Activated CD8-positive, alpha-beta memory T cell treated with anti-CD3 and anti-CD28 coated beads for 1 hour (primary cell): ENCODE results near the gene FH.

Experiments
- DNase-seq, 2 donors: peaks; one replicate each; pipeline ENCODE4 v3.0.0-alpha.2; 2020; ENCODE audit warnings: low read depth in 1 of 2; ENCODE audit errors: extremely low read depth in 1 of 2

Gene FH

DNA sequence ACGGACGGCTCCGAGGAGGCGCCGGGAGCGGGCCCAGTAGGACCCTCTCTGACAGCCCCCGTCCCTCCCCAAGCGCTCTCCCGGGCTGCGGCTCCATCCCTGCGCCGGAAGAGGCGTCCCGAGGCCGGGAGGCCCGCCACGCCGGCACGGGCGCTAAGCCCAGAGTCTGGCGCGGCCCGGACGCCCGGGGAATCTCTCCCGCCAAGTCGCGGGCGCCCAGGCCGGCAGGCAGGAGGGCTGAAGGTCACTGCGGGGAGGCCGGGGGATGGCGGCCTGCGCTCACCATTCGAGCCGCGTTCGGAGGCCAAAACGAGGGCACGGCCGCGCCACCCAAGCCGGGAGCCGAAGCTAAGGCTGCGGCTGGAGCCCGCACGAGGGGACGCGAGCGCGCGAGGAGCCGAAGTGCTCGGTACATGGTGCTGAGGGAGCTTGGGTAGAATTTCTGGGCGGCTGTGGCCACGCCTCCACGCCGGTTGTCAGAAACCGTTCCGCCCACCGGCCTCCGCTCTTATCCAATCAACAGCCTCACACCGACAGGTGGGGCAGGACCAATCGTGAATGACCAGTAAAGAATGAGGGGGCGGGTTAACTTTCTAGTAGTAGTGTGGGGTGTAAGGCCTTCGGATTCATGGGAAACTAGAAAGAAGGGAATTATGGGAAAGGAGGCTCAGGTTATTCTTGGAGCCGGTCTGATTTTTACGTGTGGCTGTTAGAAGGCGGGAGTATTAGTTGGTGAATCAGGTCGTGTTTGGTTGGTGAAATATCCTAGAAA is at the start of gene FH:
FH (minus strand) TSS at position 448 of the 772 bp plus-strand sequence; CDS start at position 415, 33 bp downstream.
- DNase-seq = peak; percentile 84 to 88

DNA sequence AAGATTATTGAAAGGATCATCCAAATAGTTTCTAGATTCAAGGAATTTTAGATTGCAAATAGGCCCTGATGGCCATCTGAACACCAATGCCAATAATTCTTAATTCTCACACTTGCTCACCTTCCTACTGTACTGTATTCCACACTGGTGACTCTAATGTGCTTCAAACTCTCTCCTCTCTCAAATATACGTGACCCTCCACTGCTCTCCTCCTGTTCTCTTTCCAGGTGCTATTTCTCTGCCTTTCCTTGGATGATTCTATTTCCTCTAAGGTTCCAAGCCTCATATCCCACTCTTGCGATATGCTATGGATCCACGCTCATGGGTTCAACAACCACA is 41.3 kb upstream of the FH start:
- no peak for DNase-seq

DNA sequence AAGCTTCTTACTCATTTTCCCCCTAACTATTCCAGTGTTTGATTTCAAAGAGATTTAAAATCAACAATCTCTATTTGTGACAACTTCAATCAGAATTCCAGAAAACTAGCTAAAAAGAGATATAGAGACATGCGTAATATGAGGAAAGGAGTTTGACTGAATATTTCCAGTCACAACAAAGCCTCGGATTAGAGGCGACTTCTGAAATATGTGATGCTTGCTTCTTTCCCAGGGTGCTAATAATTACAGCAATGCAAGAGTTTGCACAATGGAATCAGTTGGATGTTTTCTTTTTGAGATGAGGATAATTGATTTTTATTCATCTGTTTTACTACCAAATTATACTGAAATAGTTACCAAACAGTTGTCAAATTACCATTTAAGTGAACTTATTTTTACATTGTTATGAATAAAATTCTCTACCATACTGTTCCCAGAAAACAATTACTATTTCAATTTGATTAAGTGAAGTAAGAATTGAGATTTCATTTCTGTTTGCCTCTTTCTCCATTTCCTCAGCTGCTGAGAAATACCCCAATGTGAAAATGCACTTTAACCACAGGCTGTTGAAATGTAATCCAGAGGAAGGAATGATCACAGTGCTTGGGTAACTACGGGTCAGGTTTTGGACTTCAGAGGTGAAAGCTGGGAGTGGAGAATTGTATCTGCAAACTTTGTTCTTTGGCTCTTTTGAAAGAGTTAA is 40.7 kb upstream of the FH start:
- DNase-seq = no peak

DNA sequence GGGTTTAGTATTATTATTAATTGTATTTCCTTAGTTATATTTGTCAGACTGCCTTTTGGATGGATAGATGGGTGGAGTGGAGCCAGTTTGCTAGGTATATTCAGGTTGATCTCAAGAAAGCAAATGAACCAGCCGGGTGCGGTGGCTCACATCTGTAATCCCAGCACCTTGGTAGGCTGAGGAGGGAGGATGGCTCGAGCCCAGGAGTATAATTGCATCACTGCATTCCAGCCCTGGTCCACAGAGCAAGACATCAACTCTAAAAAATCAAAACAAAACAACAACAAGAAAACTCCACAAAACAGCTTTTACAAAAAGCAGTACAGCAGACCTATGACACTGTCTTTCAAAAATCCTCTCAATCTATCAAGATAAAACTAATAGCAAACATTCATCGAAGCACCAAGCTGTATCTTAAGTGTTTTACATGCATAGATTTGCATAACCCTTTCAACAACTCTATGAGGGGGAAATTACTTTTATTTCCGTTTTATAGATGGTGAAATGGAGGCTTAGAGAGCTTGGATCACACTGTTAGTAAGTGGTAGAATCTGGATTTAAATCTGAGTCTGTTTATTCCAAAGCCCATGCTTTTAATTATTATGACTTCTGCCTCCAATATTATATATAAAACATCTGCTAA is 38.1 kb upstream of the FH start:
- DNase-seq = no peak

DNA sequence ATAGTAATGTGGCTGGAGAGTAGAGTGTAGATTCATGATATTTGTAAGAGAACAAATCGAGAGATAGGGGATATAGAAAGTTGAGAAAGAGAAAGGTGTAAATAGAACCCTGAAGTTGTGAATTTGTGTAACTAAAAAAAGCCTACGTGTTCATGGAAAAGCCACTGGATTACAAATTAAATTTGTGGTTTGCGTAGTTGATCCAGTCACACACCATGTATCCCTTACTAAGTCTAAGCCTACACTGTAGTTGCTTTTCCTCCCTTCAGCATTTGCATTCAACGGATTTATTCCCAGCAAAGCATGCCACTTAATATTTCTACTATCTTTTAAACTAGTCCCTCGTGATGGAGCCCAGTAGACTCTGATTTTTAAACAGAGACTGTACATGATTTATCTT is 37.5 kb upstream of the FH start:
- no peak for DNase-seq

DNA sequence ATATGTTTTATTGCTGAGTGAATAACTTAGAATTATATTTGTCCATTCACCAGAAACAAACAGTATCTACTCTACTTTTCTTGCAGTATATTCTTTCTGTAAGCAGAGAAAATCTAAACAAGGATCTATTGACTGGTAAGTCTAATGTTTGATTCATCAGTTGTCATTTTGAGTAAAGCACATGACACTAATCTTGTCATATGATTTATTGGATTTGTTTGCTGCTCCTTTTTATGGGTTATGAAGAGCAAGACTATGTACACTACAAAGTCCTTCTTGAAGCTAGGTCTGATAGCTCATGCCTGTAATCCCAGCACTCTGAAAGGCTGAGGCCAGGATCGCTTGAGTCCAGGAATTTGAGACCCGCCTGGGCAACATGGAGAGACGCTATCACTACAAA is 36.0 kb upstream of the FH start:
- no peak for DNase-seq

DNA sequence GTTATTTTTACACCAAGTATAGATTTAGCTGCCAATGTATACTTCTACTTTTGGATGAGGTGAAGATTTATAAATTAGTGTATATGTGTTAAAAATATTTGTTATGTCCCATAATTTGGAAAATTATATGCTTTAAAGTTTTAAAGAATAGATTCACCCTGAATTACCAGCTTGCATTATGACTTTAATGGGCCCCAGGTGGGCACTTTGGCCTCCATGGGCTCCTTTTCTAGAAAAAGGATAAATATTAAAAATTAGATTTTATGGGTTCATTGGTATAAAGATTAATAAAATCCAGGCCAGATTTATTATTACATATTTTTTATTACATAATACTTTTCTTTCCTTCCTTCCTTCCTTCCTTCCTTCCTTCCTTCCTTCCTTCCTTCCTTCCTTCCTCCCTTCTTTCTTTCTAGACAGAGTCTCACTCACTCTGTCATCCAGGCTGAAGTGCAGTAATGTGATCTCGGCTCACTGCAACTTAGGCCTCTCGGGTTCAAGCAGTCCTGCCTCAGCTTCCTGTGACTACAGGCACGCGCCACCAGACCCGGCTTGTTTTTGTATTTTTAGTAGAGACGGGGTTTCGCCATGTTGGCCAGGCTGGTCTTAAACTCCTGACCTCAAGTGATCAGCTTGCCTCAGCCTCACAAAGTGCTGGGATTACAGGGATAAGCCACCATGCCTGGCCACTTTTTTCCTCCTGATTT is 34.5 kb upstream of the FH start:
- DNase-seq = no peak

DNA sequence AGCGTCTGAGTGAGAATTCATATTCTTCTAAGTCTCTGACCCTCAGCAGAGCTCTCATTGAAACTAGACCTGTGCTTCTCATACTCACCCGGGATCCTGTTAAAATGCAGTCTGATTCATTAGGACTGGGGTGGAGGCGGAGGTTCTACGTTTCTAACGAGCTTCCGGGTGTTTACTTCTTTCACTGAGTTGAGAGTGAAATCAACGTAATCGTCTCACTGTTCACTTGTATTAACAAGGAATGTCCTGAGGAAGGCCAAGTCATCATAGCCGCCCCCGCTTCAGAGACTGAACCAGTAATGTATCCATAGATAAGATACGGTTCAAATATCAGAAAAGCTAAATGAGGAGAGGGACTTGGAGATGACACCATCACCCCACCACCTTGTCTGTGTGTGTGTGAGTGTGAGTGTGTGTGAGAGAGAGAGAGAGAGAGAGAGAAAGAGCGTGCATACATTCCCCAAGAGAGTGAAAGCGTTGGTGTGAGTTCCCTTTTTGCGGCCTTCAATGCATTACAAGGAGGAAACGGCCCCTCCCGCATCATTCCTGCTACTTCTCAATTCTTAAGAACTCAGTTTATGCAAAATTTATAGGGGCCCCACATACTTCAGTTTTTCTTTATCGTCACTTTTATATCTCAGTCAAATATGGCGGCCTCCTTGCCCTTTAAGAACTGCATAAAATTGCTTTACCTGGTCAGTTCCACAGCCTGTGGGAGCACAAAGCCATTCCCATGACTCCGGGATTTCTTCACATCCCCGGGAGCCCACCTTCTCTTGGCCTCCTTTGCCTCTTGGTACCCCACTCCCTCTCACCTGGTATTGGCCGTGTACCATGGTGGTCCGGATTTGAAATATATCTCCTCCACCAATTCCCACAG is 32.4 kb upstream of the FH start:
- DNase-seq = no peak

DNA sequence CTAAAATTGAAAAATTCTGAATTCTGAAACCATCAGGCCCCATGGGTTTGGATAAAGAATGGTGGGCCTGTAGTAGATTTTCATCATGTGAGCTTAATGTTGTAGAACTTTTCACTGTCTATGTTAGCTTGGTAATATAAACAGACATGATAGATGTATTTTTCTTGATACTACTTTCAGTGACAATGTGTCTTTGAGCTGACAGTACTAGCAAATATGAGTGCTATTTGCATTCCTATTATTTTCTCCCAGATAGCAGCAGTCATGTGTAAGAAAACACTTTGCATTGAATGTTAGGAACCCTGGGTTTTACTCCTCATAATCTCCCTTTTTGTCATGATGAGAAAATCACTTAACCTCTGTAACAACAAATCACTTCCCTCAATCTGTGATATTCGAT is 30.8 kb upstream of the FH start:
- no peak for DNase-seq

DNA sequence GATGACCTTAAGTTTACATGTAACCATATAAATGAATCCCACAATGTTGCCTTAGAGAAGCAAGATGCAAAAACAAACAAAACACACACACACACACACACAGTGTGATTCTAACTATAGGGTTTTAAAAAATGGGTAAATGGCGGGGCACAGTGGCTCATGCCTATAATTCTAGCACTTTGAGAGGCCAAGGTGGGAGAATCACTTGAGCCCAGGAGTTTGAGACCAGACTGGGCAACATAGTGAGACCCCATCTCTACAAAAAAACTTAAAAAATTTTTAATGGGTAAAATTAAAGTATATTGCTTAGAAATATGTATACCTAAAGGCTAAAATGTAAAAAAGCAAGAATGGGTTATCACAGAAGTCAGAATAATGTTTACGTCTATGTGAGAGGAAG is 28.5 kb upstream of the FH start:
- no peak for DNase-seq

DNA sequence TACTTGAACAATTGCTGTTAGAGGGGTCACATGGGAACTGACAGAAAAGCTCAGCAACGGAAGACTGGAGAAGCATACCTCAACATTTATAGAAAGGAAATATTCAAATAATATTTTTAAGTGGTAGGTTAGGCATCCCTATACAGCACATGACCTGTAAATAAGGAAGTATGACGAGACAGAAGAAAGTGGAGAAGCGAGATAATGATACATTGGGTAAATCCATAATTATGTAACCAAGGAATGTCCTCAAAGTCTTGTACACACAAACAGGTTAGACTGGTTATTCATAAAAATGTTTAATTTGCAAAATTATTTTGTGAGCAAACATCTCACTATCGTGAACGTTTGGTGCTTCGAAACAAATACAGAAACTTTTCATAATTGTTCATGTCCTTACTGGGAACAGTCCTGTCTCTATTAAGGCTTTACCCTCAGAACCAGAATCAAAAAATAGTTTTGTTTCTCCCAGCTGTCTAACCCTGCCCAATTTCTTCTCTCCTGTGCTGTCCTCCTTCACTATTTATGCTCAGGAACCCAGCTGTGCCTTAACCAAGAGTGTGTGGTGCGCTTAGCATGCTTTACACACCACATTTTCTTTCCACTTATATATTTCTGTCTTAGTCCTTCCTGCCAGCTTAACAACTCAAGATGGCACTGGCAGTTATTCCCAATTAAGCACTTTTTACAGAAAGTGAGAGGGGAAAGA is 22.8 kb upstream of the FH start:
- DNase-seq = no peak

DNA sequence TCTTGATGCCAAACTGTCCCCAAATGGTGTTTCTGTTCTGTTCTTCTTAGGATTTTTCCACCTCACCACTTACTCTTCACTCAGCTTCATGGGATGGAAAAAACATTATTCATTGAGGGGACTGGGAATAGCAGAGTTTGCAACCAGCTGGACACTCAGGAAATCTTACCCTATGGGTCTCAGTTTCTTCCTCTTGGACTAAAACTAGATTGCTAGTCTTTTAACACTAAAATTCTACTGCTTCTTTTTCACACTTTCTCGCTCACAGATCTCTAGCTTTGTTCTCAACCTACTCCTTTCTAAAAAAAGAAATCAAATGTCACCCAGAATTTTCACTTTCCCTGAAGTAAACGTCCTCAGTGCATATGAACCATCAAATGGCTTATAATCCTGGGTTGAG is 17.4 kb upstream of the FH start:
- no peak for DNase-seq

DNA sequence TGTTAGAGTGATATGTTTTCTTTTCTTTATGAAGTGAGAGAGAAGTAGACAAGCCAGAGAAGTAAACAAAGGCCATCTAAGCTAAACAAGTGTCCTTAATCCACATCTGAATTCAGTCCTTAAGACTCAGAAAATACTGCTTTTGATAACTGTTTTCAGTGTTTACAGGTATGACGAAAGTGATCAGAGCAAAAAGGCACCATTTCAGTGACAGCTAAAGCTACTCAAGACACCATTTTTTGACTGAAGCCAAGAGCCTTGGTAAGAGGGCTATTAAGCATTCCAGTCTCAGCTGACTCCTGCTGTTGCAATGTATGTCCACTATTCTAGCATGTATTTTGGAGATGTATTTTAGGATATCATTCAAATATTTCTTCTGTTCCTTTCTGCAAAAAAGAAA is 16.7 kb upstream of the FH start:
- DNase-seq = no peak

DNA sequence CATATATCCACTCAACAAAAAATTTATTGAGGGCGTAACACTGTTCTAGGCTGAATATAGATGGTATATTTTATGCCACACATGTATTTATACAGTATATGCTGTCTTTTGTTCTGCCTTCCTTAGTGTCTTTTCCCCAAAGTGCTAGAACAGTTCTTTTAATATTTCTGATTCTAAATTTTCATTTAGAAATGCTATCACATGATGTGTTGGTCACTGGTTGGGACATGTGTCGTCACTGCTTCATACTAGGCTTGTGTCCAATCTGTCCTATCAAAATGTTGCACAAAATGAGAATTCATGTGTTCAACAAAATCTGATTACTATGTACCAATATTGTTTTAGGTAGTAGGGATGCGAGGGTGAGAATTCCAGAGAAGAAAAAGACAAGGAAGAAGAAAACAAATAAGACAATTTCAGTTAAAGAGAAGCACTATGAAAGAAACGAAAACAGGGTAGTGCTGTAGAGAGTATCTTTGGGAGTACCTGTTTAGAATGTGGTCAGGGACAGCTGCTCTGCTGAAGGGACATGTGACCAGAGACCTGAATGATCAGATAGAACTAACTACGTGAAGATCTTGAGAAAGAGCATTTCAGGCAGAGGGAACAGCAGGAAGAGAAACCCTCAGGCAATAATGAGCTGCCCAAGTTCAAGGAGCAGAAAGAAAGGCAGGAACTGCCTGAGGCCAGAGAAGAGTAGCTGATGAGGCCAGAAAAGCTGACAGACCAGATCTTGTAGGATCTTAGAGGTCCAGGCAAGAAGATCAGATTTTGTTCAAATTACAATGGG is 14.0 kb upstream of the FH start:
- no peak for DNase-seq

DNA sequence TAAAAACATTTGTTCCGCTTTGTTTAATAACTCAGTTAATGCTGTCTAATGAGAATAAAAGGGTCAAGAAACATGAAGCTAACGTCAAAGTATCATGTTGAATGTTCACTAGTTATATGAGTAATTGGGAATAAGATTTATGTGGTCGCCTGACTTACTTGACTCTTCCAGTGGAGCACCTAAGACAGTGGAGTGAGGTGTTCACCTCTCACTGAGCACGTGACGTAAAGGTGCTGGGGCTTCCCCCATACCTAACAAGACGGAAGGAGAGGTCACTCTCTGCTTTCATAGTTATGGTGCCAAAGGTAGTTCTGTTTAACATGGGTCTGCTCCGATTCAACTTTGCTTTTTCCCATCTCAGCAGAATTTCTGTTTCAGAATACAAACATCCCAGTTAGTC is 13.3 kb upstream of the FH start:
- DNase-seq = no peak

DNA sequence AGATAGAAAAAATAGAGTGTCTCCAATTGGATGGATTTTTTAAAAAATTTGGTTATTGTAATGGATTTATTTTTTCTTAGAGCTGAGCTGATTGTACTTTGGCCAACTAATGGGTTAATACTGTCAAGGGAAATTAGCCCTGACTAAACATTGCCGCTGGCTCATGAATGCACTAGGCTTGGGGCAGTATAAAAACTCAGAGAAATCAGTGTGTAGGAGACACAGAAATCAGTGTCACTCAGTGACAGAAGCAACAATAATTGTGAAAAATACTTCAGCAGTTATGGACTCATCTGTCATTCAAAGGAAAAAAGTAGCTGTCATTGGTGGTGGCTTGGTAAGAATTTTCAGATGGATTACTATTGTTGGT is 12.6 kb upstream of the FH start, which contains the start of gene KMO:
KMO (plus strand) TSS at position 217 of the 370 bp plus-strand sequence; CDS start at position 284, 67 bp downstream.
- DNase-seq = no peak

DNA sequence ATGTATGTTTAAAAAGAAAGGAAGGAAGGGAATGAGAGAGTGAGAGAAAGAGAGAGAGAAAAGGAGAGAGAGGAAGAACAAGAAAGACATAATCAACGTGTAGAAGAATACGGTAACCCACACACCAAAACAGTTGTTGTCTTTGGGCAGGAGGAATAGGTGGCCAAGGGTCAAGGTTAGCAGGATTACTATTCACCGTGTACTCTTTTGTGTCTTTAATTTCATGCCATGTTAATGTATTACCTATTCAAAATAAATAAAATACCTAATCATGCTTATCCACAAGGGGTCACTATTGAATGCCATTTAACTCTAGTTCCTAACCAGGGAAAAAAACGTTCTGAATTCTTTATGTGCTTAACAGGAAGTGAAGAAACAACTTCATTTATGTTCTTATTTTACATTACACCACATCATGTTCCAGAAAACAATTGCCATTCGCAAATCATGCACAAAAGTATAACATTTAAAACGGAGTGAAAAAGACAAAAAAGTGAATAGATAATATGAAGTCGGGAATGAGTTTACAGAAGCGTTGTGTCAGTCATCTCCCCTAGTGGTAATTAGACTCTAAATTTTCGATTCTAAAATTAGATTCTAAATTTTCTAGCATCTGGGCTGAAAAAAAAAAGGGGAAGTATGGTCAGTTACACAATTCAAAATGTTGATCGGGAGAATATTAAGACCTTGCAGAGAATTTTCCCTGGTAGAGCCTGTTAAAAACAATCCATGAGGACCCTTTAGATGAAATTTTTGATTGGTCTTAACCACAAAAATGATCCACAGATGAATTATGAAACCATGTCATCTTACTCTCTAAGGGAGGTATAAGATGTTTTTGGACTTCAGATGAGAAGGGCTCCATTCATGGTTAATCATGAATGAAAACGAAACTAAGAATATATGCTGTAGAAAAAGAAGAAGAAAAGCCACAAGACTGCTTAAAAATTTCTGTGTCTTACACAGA is 11.9 kb upstream of the FH start:
- no peak for DNase-seq

DNA sequence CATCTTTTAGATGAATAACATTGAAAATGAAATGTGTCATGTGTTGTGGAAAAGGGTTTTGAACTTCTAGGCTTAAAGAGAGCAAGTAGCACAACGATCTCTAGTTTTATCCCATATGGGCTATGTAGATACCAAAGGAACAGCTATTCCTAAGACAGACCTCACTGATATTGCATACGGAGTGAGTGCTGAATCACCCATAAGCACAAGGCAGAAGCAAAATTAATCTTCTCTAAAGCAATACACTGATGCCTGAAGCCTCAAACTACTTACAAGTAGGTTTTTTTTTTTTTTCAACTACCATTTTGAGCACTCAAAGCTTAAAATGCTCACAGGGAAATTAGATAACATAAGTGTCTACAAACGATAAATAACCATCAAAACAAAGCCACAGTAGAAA is 7.6 kb upstream of the FH start:
- DNase-seq = no peak
